ENCODE results near the gene ASIC2.

The ASIC2 gene

DNA sequence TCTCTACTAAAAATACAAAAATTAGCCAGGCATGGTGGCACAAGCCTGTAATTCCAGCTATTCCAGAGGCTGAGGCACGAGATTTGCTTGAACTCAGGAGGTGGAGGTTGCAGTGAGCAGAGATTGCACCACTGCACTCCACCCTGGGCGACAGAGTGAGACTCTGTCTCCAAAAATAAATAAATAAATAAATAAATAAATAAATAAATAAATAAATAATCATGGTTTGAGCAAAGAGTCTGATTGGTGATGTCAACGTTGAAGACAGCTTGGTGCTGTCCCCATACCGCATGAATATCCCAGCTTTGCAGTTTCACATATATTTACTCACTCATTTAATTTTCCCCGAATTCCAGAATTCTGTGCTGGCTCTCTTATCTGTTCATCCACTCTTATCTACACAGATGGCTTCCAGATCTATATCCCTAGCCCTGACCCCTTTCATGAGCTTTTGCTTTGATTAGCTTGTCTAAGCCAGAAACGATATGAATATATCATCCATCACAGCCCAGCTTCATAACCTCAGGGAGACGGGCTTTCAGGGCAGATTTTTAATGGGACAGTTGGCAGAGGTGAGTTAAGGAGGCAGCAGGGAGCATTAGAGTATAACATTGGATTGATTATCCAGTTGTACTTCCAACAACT is 210.4 kb downstream of the ASIC2 start:
- DNase-seq (ENCODE audit: insufficient read length, low spot score) = no peak
- FAIRE-seq = no peak

DNA sequence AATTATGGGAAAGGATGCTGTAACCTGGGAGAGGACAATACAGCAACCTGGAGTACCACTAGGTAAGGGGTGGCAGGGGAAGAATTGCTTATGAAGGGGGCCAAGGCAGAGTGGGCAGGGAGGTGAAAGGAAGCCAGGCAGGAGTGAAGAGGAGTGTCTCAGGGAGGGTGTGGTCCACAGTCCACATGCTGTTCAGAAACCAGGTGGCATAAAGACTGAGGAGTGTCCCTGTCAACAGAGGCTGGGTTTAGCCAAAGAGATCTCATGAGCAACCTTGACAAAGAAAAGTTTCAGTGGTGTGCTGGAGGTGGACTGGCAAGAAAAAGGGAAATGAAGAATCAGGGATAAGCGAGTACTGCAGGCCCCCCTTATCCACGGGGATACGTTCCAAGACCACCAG is 213.0 kb downstream of the ASIC2 start:
- FAIRE-seq (no peak), DNase-seq (ENCODE audit: insufficient read length, low spot score) (no peak)

DNA sequence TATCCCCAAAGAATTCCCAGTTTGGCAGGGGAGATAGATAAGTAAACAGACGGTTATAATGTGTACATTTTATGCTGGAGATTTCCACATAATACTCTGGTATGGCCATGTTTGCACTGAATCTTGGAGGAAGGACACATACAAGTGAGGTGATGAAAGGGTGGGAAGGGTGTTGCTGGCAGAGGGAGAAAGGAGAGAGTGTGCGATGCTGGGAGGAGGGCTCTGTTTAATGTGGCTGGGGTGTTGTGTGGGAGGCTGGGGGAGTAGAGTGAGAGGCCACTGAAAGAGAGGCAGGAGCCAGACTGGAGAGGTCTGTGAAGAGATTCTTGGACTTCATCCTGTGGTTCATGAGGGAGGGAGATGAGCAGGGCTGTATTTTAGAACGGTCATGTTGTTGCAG is 213.9 kb downstream of the ASIC2 start:
- DNase-seq (ENCODE audit: insufficient read length, low spot score) (no peak), FAIRE-seq (no peak)

DNA sequence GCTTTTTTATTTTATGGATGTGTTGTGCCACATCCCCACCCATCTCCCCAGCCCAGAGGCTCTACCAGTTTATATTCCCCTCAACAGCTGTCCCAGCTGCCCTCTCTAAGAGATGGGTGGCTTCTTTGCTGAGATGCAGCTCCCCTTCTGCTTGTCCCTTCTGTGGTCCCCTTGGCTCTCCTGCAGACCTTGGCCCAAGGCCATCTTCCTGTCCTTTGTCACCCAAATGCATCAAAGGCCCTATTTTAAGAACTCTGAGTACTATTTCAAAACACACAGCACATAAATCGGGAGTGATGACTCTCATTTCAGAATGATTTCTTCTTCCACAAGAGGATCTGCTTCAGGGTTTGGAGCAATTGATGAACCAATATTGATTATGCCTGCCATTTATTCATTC is 216.1 kb downstream of the ASIC2 start:
- FAIRE-seq (no peak), DNase-seq (ENCODE audit: insufficient read length, low spot score) (no peak)

DNA sequence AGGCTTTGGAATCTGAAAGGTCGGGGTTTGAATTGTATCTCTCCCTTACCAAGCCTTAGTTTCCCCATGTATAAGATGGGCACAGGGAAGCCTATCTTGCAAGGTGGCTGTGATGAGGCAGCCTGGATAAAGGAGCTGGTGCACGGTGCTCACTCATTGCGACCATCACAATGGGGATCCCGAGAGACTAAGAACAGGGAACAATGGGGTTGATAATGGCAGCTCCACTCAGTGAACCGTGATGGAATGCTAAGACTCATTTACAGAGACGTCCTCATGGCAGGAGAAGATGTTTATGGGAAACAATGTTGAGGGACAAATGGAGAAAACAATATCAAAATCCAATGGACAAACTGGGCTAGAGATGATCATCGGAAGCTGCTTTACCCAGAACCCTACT is 219.7 kb downstream of the ASIC2 start:
- FAIRE-seq (no peak), DNase-seq (ENCODE audit: insufficient read length, low spot score) (no peak)

DNA sequence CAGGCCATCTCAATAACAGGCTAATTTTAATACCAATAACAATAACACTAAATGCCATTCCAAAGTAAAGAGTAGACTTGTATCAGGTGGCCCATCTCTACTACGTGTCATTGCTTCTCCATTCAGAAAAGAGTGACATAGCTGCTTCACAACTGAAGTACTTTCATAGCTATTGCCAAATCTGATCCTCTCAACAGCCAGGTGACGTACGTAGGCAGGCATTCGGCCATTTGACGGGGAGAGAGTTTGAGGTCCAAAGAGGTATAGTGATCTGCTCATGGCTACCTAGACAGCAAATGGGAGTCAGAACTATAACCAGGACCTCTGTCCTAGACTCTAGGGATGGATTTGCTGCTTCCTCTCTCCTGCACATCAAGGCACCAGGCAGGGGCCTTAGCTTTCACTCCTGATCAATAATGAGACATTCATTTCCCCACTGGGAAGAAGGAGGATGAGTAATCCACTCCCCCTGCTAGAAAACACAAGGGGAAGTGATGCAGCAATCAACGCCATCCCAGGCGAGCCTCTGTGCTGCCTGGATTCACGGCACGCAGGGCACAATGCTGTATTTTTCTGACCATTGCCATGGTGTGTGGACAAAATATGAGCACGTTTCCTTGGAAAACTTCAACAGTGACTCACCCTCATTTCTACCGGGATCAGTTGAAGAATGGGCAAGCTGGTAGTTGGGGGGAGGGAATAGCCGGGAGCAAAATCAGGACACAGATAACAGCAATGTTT is 220.5 kb downstream of the ASIC2 start:
- FAIRE-seq (no peak), DNase-seq (ENCODE audit: insufficient read length, low spot score) (no peak)

DNA sequence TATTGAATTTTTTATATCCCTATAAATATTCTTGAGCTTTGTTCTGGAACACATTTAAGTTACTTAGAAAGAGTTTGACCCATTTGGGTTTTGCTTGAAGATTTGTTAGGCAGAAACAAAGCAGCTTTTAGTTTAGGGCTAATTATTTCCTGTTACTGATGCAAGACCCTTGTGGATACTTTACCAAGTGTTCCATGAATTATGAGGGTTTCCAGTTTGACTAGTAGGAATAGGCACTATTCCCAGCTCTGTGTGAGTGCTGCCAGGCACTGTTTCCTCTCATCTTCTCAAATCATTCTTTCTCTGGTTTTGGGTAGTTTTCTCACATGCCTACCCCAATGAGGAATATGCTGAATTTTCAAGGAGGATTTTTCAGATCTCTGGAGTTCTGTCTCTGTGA is 221.4 kb downstream of the ASIC2 start:
- FAIRE-seq = no peak
- DNase-seq (ENCODE audit: insufficient read length, low spot score) = no peak

DNA sequence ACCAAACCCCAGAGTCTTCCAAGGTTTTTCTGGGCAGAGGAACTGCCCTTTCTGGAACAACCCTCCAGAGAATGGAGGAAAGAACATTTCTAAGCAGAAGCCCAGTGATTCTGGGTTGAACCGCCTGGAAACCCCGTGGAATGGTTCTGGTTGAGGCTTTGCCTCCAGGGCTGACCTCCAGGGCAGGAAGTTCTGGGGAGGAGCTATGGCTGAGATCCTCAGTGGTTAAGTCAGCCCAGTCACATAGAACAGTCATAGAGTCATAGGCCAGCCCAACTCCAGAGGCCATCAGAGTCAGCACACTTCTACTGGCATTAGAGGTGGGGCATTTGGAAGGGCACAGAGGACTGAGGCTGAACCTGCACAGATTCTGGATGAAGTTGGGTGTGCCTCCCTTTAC is 235.5 kb downstream of the ASIC2 start:
- no peak for DNase-seq (ENCODE audit: insufficient read length, low spot score)
- no peak for FAIRE-seq

DNA sequence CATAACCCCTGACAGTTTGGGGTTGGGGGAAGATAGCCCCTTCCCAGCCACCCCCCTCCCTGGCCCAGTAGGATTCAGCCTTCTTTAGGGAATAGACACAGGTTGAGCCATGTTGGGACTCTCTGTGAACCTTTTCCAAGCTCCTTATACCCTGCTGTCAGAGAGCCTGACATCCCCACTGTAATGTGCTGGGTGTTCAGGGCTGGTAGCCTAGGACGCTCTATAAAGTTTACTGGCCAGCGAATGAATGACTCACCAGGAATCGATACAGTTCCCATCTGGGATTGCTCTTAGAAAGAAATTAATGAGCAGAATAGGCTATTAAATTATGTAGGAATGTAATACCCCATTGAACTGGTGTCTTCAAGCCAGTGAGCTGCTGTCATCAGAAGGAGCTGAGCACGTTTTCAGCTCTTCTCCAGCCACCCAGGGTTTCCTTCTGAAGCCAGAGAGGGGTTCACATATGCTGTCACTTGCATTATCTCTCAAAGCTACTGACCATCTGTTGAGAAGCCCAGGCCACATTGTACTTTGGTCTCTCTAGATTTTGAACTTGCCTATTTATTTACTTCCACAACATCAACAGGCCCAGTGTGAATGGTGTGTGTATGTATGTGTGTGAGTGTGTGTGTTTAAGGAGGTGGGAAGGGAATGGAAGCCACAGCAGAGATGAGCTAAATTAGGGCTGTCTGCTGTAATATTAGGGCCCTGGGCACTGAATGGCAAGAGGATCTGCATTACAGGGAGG is 236.5 kb downstream of the ASIC2 start:
- DNase-seq (ENCODE audit: insufficient read length, low spot score) = no peak
- FAIRE-seq = no peak

DNA sequence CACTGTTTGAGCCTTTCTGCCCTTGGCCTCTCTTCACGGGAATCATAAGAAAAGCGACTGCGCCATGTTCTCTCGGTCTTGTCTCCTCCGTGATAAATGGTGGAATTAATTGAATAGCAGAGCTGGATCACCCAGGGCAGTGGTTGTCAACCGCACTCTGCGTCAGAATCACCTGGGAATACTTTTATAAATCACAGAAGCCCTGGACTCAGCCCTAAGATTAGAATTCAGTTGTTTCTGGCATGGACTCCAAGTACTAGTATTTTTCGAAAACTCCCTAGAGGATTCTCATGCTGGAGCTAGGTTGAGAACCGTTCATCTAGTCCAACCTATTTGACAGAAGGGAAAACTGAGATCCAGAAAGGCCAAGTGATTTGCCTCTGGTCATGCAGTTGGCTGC is 237.3 kb downstream of the ASIC2 start:
- no peak for DNase-seq (ENCODE audit: insufficient read length, low spot score)

DNA sequence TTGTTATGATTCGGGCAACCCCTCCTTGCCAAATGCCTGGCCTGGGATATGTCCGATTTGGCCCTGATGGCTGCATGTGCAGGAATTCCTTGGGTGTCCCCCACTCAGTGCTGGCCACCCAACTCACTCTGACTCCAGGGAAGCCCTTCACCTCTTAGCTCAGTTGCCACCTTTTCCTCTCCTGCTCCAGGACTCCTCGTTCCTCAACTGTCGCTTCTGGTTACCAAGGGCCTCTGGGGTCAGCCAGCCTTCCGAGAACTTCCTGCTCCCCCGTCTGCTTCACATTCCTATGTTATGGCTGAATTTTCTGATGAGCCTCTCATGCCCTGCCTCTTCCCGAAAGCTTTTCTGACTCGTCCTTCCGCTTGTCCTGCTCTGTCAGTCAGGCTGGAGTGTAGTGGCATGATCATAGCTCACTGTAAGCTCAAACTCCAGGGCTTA is 237.9 kb downstream of the ASIC2 start:
- no peak for DNase-seq (ENCODE audit: insufficient read length, low spot score)
- FAIRE-seq = no peak

More for the DNA sequence above, 237.3 kb downstream of the ASIC2 start:
- FAIRE-seq = no peak

DNA sequence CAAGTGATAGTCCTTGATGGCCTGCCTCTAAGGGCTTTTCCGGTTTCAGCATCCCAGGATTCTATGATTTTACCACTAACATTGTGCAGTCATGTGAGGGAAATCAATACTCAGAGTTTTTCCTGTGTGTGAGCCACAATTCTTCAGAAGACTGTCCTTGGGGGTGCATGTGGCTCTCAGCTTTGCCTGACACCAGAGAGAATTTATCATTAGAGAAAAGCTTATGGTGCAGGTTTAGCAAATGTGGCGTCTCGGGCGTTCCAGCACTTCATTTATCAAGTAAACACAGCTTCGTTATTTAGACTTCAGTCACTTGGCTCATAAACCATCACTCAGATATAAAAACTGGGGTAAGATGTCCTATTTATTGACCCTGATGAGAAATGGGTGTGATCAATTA is 238.7 kb downstream of the ASIC2 start:
- no peak for FAIRE-seq
- DNase-seq (ENCODE audit: insufficient read length, low spot score) = no peak

DNA sequence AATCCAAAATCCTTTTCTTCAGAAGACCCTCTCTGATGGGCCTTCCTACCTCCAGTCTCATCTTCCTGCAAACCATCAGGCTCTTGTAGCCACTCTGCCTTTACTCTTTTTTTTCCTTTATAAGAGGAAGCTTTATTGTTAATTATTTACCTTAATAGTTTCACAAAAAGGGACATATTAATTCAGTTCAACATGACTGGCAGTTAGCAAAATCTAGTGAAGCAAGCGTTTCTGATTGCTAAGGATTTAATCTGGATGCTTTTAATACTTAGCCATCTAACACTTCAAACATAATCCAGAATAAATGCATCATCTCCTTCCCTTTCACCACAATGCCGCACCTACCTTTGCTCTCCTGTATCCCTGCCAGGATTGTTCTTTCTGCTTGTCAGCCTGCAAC is 239.4 kb downstream of the ASIC2 start:
- FAIRE-seq (no peak), DNase-seq (ENCODE audit: insufficient read length, low spot score) (no peak)

DNA sequence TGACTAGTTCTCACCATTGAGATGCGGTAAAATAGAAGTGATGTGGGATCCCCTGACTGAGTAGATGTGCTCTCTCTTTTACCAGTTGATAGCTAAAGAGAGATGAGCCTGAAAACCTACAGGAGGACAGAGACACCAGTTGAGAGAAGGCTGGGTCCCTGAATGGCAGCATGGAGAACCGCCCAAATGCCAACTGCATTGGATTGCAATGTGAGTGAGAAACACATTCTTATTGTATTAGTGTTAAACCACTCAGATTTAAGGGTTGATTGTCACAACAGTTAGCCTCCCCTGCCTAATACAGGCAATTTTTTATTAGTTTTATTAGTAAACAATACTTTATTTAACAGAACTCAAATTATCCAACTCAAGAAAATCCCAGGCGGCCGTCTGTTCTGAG is 240.2 kb downstream of the ASIC2 start:
- DNase-seq (ENCODE audit: insufficient read length, low spot score) = no peak
- FAIRE-seq = no peak

DNA sequence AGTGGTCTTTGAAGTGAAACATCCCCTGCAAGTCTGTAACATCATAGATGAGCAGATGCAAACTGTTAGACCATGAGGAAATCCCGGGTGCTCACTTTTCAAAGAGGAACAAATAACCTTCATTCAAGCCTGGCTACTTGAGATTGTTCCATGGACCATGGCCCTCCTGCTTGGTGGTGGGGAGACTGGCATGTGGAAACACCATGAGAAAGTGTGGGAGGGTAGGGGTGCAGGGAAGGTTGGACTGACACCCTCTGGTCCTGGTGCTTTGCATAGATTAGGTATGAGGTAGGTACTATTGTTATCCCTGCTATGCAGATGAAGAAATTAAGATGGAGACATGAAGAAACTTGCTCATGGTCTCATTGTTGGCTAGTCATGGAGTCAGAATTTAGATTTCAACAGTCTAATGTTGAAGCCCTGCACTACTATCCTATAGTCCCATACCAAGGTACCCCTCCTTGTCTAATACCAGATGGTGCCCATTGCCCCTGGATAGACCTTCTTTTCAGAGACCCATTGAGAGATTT is 242.4 kb downstream of the ASIC2 start:
- FAIRE-seq (no peak), DNase-seq (ENCODE audit: insufficient read length, low spot score) (no peak)

DNA sequence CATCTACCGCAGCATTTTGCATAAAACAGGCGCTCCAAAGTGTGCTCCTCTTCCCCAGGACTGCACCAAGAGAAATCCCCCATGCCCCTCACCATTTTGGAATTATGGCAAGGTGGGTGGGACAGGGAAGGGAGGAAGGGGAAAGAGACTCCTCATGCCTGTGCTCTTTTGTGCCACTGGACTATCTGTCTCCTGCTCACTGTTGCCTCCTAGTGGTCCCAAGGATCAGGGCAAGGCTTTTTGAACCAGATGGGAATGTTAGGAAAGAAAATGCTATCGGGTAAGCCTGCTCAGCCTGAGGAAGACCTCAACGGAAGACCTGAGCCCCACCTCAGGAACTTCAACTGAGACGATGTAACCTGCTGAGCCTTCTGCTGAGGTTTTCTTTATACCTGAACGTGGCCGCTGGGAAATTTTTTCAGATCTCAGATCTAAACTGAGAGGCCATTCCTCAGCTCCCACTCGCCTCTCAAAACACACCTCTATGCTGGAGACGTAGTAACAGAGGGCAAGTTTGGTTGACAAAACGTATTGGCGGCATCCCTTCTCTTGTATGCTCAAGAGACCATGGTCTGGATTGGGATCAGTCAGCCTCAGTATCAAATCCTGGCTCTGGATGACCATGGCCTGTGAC is 243.2 kb downstream of the ASIC2 start:
- FAIRE-seq (peak; percentile 57), DNase-seq (ENCODE audit: insufficient read length, low spot score) (peak; percentile 62)

DNA sequence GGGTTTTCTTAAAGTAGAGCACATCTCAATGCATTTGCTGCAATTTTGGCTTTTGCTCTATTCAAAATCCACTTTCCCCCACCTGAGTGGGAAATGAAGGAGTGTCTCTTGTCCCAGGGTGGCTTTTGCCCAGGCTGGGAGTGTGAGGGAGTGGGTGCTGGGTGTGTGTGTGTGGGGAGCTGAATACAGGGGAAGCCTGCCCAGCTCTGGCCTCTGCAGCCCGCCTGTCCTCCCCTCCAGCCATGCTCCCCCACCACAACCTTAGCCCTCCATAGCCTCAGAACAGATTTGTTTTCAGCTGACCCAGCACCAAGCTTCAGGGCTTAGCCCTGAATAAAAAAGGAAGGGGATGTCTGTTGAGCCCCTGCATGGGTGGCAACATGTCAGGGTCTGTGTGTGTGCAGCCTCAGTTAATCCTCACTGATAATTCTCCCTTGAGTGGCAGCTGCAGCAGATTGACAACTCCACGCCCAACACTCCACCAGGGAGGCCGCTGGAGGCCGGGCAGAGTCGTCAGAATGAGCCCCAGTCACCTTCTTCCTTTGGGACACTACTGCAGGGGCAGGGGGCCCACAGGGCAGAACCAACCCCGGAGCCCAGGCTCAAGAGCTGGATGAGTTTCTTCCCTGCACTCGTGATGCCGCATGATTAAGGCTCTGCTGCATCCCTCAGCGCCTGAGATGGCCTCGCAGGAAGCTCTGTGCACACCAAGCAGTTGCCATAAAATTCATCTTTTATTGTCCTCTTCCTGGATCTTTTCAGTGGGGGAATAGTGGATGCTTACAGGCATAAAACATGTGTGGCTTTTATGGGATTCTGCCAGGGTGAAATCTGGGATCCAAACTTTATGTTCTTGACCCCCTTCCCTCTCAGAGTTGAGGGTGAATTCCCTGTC is 246.5 kb downstream of the ASIC2 start:
- DNase-seq (ENCODE audit: insufficient read length, low spot score) (no peak), FAIRE-seq (no peak)

DNA sequence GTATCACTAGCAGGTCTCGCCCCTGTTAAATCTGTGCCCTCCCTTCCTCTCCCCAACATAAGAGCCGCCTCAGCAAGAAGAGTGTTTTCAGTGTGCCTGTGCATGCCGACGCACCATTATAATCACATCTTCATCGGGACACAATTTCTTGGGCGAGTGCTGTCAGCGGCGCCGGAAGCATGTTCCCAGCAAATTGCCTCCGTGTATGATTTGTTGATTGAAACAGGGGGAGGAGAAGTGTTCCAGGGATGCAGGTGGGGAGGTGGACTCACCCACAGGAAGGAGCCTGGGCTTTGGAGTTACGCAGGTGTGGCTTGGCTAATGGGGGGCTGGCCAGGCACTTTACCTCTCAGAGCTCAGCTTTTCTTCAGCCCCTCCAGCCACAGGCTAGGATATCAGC is 247.9 kb downstream of the ASIC2 start:
- DNase-seq (ENCODE audit: insufficient read length, low spot score) (no peak), FAIRE-seq (no peak)

DNA sequence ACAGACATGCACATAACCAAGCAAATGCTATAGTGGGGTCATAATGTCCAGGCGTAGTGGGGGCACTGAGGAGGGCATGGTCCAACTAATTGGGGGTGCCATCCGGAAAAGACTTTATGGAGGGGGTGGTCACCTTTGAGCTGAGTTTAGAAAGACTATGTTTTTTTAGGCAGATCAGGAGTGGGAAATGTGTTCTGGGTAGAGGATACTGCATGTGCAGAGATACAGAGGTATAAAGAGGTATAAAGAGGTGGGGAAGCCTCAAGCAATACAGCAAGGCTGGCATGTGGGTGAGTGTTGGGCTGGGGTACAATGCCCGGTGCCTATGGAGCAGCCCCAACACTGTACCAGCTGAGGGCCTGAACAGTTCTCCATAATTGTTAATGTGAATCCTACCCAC is 248.3 kb downstream of the ASIC2 start:
- no peak for FAIRE-seq

DNA sequence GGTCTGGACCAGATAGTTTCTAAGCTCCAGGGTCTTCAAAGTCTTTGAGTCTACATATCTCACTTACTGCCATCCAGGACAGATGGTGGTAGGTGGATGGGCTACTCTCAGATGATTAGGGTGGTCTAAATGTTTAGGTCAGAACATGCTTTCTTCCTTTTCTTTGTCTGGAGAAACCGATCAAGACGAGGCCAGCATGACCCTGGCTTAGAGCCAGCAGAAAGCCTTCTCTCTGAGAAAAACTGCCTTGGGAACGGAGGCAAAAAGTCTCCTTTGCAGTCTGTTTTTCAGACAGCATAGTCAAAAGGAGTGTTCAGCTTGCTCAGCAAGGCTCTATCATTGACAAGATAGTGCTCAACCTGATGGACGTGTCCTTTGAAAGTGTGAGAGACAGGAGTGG is 252.6 kb downstream of the ASIC2 start:
- FAIRE-seq (no peak), DNase-seq (ENCODE audit: insufficient read length, low spot score) (no peak)

More for the DNA sequence above, 248.3 kb downstream of the ASIC2 start:
- DNase-seq (ENCODE audit: insufficient read length, low spot score) = no peak
